WERI-Rb-1 (cell line): ENCODE measurements around the gene TYRP1.

ENCODE experiments used
- DNase-seq: peaks from one replicate; pipeline ENCODE4 v3.0.0-alpha.2; 2020
- H3K27ac ChIP-seq: fragments of 250-450 bp; sonication (Bioruptor Pico); 2 replicates; pipeline ENCODE4 v1.5.1; 2020; ENCODE audit warnings: mild to moderate bottlenecking, moderate library complexity
- H3K27me3 ChIP-seq: fragments of 250-450 bp; sonication (Bioruptor Pico); 2 replicates; pipeline ENCODE4 v1.5.1; 2021; ENCODE audit warnings: mild to moderate bottlenecking, low read depth, moderate library complexity; ENCODE audit not compliant: insufficient read depth, severe bottlenecking
- H3K36me3 ChIP-seq: fragments of 250-450 bp; sonication (Bioruptor Pico); 2 replicates; pipeline ENCODE4 v1.5.1; 2020; ENCODE audit warnings: mild to moderate bottlenecking, moderate library complexity
- H3K4me3 ChIP-seq: 2 replicates; pipeline ENCODE4 v1.5.1; 2011; ENCODE audit warnings: low read depth, mild to moderate bottlenecking, control low read depth, low read length
- H3K9me3 ChIP-seq: fragments of 250-450 bp; sonication (Bioruptor Pico); 2 replicates; pipeline ENCODE4 v1.5.1; 2021; ENCODE audit warnings: mild to moderate bottlenecking, moderate library complexity; ENCODE audit not compliant: severe bottlenecking
- TF ChIP-seq, protein P1 (sequence below): IDR thresholded peaks from 2 replicates; pipeline ENCODE4 v1.5.1; 2011; ENCODE audit warnings: low read depth, mild to moderate bottlenecking, control low read depth, inconsistent platforms, low read length

The TYRP1 gene

DNA sequence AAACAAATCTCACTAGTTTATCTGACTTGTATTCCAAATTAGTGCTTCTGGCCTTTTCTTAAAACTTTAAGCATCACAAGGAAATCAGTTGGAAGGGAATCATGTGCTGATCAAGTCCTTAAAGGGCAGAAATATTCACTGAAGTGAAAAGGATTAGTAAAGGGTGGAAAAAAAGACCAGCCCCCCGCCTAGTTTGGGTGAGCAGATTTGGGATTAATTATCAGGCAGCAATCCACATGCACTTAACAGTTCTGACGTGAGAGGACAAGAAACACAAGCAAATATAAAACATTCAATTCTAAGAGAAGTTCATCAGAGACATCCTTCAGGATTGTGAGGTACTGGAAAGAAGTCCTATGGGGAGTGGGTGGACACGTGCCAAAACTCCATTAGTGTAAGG is at the start of gene TYRP1:
TSS of gene TYRP1 (plus strand) at position 245 of the 400 bp plus-strand sequence. CDS start 612 bp downstream, outside the sequence.
- no peaks in the 10 kb centered on the region for H3K36me3 ChIP-seq
- H3K4me3 ChIP-seq = no peak within 1 kb of the TSS
- TF ChIP-seq, protein P1, sequence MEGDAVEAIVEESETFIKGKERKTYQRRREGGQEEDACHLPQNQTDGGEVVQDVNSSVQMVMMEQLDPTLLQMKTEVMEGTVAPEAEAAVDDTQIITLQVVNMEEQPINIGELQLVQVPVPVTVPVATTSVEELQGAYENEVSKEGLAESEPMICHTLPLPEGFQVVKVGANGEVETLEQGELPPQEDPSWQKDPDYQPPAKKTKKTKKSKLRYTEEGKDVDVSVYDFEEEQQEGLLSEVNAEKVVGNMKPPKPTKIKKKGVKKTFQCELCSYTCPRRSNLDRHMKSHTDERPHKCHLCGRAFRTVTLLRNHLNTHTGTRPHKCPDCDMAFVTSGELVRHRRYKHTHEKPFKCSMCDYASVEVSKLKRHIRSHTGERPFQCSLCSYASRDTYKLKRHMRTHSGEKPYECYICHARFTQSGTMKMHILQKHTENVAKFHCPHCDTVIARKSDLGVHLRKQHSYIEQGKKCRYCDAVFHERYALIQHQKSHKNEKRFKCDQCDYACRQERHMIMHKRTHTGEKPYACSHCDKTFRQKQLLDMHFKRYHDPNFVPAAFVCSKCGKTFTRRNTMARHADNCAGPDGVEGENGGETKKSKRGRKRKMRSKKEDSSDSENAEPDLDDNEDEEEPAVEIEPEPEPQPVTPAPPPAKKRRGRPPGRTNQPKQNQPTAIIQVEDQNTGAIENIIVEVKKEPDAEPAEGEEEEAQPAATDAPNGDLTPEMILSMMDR = no peak
- peak; percentile 9 for DNase-seq
- H3K27me3 ChIP-seq = no peaks in the 10 kb centered on the region
- H3K9me3 ChIP-seq = no peaks in the 10 kb centered on the region
- H3K27ac ChIP-seq = no peak within 1 kb of the TSS

DNA sequence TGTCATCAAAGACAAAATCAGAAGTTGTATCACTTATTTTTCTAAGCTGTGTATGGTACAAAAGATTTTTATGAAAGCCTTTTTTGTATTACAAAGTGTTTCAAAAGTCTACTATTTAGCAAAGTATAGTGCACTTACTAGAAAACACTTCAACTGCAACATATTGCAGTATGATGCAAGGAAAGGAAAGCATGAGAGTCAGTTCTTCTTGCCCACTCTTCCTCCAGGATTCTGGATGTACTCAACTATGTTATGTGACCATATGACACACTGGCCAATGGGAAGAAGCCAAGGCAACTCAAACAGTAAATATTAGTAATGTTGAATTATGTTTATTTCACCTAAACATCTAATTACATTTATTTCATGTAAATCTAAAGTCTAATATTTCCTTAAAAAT is 49.5 kb upstream of the TYRP1 start:
- Histone ChIP-seq H3K27me3 (no peaks in the 10 kb centered on the region), H3K4me3 (no peak overlapping the region), H3K27ac (no peak overlapping the region), H3K36me3 (no peaks in the 10 kb centered on the region), H3K9me3 (no peaks in the 10 kb centered on the region)
- DNase-seq = no peak
- TF ChIP-seq, protein P1 = no peak

- Histone ChIP-seq H3K36me3 (no peaks in the 10 kb centered on the region), H3K9me3 (no peaks in the 10 kb centered on the region), H3K4me3 (no peak overlapping the region), H3K27me3 (no peaks in the 10 kb centered on the region), H3K27ac (no peak overlapping the region)
- DNase-seq = no peak
- TF ChIP-seq, protein P1 = no peak
Measured at GRCh38 chr9:12648925-12649324, 44.3 kb upstream of the TYRP1 start.

- Histone ChIP-seq H3K4me3 (no peak overlapping the region), H3K27ac (no peak overlapping the region), H3K9me3 (no peaks in the 10 kb centered on the region), H3K27me3 (no peaks in the 10 kb centered on the region), H3K36me3 (no peaks in the 10 kb centered on the region)
- TF ChIP-seq, protein P1 = no peak
- DNase-seq = no peak
Measured at GRCh38 chr9:12651125-12651524, 42.1 kb upstream of the TYRP1 start.

GRCh38 chr9:12652973-12653372 is 40.2 kb upstream of the TYRP1 start:
- Histone ChIP-seq H3K4me3 (no peak overlapping the region), H3K27ac (no peak overlapping the region), H3K27me3 (no peaks in the 10 kb centered on the region), H3K9me3 (no peaks in the 10 kb centered on the region), H3K36me3 (no peaks in the 10 kb centered on the region)
- DNase-seq = no peak
- TF ChIP-seq, protein P1 = no peak

GRCh38 chr9:12656803-12657202 is 36.4 kb upstream of the TYRP1 start:
- TF ChIP-seq, protein P1 = no peak
- DNase-seq = no peak
- Histone ChIP-seq H3K27me3 (no peaks in the 10 kb centered on the region), H3K9me3 (no peaks in the 10 kb centered on the region), H3K27ac (no peak overlapping the region), H3K4me3 (no peak overlapping the region), H3K36me3 (no peaks in the 10 kb centered on the region)
